Liver (tissue), 3 donors: ENCODE data around the gene GPR55.

Experiments
- EGR1 ChIP-seq, 2 donors: IDR thresholded peaks; 2 replicates each; pipeline ENCODE4 v1.6.1; 2016 to 2018; ENCODE audit warnings: antibody characterized with exemption in 2 of 2, low read depth in 2 of 2
- FOXA1 ChIP-seq: IDR thresholded peaks from 2 replicates; pipeline ENCODE4 v1.6.1; 2016; ENCODE audit warnings: antibody characterized with exemption
- FOXA2 ChIP-seq: IDR thresholded peaks from 2 replicates; pipeline ENCODE4 v1.6.1; 2016; ENCODE audit warnings: antibody characterized with exemption
- GABPA ChIP-seq, 2 donors: IDR thresholded peaks in 1 of 2; conservative IDR thresholded peaks in 1 of 2; 2 replicates each; pipeline ENCODE4 v1.6.1; 2016; ENCODE audit warnings: antibody characterized with exemption in 2 of 2, mild to moderate bottlenecking in 1 of 2, moderate library complexity in 1 of 2
- HNF4A ChIP-seq, 2 donors: conservative IDR thresholded peaks; 2 replicates each; pipeline ENCODE4 v1.6.1; 2016; ENCODE audit warnings: antibody characterized with exemption in 2 of 2, mild to moderate bottlenecking in 2 of 2
- JUND ChIP-seq, 2 donors: IDR thresholded peaks; 2 replicates each; pipeline ENCODE4 v1.6.1; 2016; ENCODE audit warnings: antibody characterized with exemption in 2 of 2
- MAX ChIP-seq: IDR thresholded peaks from 2 replicates; pipeline ENCODE4 v1.6.1; 2016; ENCODE audit warnings: antibody characterized with exemption
- RAD21 ChIP-seq, 2 donors: IDR thresholded peaks; 2 replicates each; pipeline ENCODE4 v1.6.1; 2016; ENCODE audit warnings: antibody characterized with exemption in 2 of 2, mild to moderate bottlenecking in 2 of 2
- REST ChIP-seq: IDR thresholded peaks from 2 replicates; pipeline ENCODE4 v1.6.1; 2016; ENCODE audit warnings: antibody characterized with exemption, mild to moderate bottlenecking
- TAF1 ChIP-seq: conservative IDR thresholded peaks from 2 replicates; pipeline ENCODE4 v1.6.1; 2016; ENCODE audit warnings: antibody characterized with exemption, mild to moderate bottlenecking
- ZBTB33 ChIP-seq: IDR thresholded peaks from 2 replicates; pipeline ENCODE4 v1.6.1; 2016; ENCODE audit warnings: antibody characterized with exemption
- TF ChIP-seq, protein P1 (sequence below): fragments of 150-350 bp; IDR thresholded peaks from 2 replicates; pipeline ENCODE4 v1.5.1; 2017; ENCODE audit warnings: improper control_type of control experiment, low read depth, low read length; ENCODE audit not compliant: missing input control
- donor health status: healthy.
- donor health status: healthy.

GRCh38 chr2:230893841-230894781 lies 30.9 kb downstream of the GPR55 start:
- TF ChIP-seq, protein P1, sequence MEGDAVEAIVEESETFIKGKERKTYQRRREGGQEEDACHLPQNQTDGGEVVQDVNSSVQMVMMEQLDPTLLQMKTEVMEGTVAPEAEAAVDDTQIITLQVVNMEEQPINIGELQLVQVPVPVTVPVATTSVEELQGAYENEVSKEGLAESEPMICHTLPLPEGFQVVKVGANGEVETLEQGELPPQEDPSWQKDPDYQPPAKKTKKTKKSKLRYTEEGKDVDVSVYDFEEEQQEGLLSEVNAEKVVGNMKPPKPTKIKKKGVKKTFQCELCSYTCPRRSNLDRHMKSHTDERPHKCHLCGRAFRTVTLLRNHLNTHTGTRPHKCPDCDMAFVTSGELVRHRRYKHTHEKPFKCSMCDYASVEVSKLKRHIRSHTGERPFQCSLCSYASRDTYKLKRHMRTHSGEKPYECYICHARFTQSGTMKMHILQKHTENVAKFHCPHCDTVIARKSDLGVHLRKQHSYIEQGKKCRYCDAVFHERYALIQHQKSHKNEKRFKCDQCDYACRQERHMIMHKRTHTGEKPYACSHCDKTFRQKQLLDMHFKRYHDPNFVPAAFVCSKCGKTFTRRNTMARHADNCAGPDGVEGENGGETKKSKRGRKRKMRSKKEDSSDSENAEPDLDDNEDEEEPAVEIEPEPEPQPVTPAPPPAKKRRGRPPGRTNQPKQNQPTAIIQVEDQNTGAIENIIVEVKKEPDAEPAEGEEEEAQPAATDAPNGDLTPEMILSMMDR = no peak
- TF ChIP-seq HNF4A (conservative IDR thresholded peaks at IDR 0.05) (no peak), FOXA1 (no peak), TAF1 (no peak), RAD21 (IDR thresholded peaks at IDR 0.05) (no peak), ZBTB33 (no peak), REST (no peak), JUND (IDR thresholded peaks at IDR 0.05) (no peak), MAX (no peak), EGR1 (IDR thresholded peaks at IDR 0.05; ENCODE audit: low read depth in 2 of 2) (no peak), FOXA2 (no peak), GABPA (IDR thresholded peaks at IDR 0.05 in 1 of 2, conservative IDR thresholded peaks at IDR 0.05 in 1 of 2) (no peak)
